ENCODE data around the gene ATG4B.

ATG4B gene

GRCh38 chr2:241597561-241597960 is 39.9 kb upstream of the ATG4B start:
- H3K27ac Mint-ChIP-seq = no peak overlapping the region
- no peaks in the 10 kb centered on the region for H3K27me3 Mint-ChIP-seq (ENCODE audit: low read depth, poor library complexity)
- no peak for DNase-seq
- H3K4me1 Mint-ChIP-seq = no peaks in the 10 kb centered on the region
- no peak overlapping the region for H3K4me3 Mint-ChIP-seq
- TF ChIP-seq CTCF (IDR thresholded peaks at IDR 0.05) = no peak
- H3K36me3 Mint-ChIP-seq (ENCODE audit: low read depth) = peaks cover 46% of the 10 kb centered on the region
- no peaks in the 10 kb centered on the region for H3K9me3 Mint-ChIP-seq

- no peak overlapping the region for H3K27ac Mint-ChIP-seq
- H3K4me1 Mint-ChIP-seq = no peaks in the 10 kb centered on the region
- DNase-seq = no peak
- H3K4me3 Mint-ChIP-seq = no peak overlapping the region
- TF ChIP-seq CTCF (IDR thresholded peaks at IDR 0.05) = no peak
- H3K9me3 Mint-ChIP-seq = no peaks in the 10 kb centered on the region
- no peaks in the 10 kb centered on the region for H3K27me3 Mint-ChIP-seq (ENCODE audit: low read depth, poor library complexity)
- H3K36me3 Mint-ChIP-seq (ENCODE audit: low read depth) = peaks cover 46% of the 10 kb centered on the region
Observed at GRCh38 chr2:241598061-241598460, 39.4 kb upstream of the ATG4B start.

- Mint-ChIP-seq H3K9me3 (no peaks in the 10 kb centered on the region), H3K36me3 (ENCODE audit: low read depth) (peaks cover 49% of the 10 kb centered on the region), H3K27ac (no peak overlapping the region), H3K4me3 (no peak overlapping the region), H3K27me3 (ENCODE audit: low read depth, poor library complexity) (no peaks in the 10 kb centered on the region), H3K4me1 (no peaks in the 10 kb centered on the region)
- TF ChIP-seq CTCF (IDR thresholded peaks at IDR 0.05) = no peak
- no peak for DNase-seq
Observed at GRCh38 chr2:241598487-241598886, 39.0 kb upstream of the ATG4B start.

- H3K4me3 Mint-ChIP-seq = no peak overlapping the region
Observed at GRCh38 chr2:241599615-241600014, 37.9 kb upstream of the ATG4B start.

GRCh38 chr2:241601841-241602240 is 35.7 kb upstream of the ATG4B start:
- no peak for TF ChIP-seq CTCF (IDR thresholded peaks at IDR 0.05)
- no peak overlapping the region for H3K4me3 Mint-ChIP-seq
- DNase-seq = no peak
- no peaks in the 10 kb centered on the region for H3K9me3 Mint-ChIP-seq
- no peak overlapping the region for H3K27ac Mint-ChIP-seq
- no peaks in the 10 kb centered on the region for H3K4me1 Mint-ChIP-seq
- H3K36me3 Mint-ChIP-seq (ENCODE audit: low read depth) = peaks cover 52% of the 10 kb centered on the region
- no peaks in the 10 kb centered on the region for H3K27me3 Mint-ChIP-seq (ENCODE audit: low read depth, poor library complexity)

More at GRCh38 chr2:241599615-241600014, 37.9 kb upstream of the ATG4B start:
- TF ChIP-seq CTCF (IDR thresholded peaks at IDR 0.05) = no peak
- no peak for DNase-seq
- no peaks in the 10 kb centered on the region for H3K9me3 Mint-ChIP-seq
- H3K27me3 Mint-ChIP-seq (ENCODE audit: low read depth, poor library complexity) = no peaks in the 10 kb centered on the region
- peaks cover 47% of the 10 kb centered on the region for H3K36me3 Mint-ChIP-seq (ENCODE audit: low read depth)
- H3K27ac Mint-ChIP-seq = no peak overlapping the region
- H3K4me1 Mint-ChIP-seq = no peaks in the 10 kb centered on the region

- no peak for TF ChIP-seq CTCF (IDR thresholded peaks at IDR 0.05)
- DNase-seq = no peak
- H3K4me1 Mint-ChIP-seq = no peaks in the 10 kb centered on the region
- no peaks in the 10 kb centered on the region for H3K27me3 Mint-ChIP-seq (ENCODE audit: low read depth, poor library complexity)
- H3K4me3 Mint-ChIP-seq = no peak overlapping the region
- no peaks in the 10 kb centered on the region for H3K9me3 Mint-ChIP-seq
- H3K27ac Mint-ChIP-seq = no peak overlapping the region
- peaks cover 52% of the 10 kb centered on the region for H3K36me3 Mint-ChIP-seq (ENCODE audit: low read depth)
Observed at GRCh38 chr2:241602720-241603119, 34.8 kb upstream of the ATG4B start.
